ENCODE measurements around the gene ABHD11. TPM values are rescaled to one million over a fixed set of nuclear protein-coding genes. Genes with fewer than 3 reads are reported as not detected.
A peak's percentile ranks its signal among the peaks of the same experiment; 100 is the strongest.

Gene ABHD11
- total RNA-seq, 2 donors from 2014 or later, result 2.5 to 16.9 TPM

GRCh38 chr7:73742753-73743641 lies 4.4 kb upstream of the ABHD11 start:
- Histone ChIP-seq H3K36me3 (no peaks in the 10 kb centered on the region), H3K27me3 (replicated peaks; ENCODE audit: insufficient read depth) (no peaks in the 10 kb centered on the region), H3K9me3 (no peaks in the 10 kb centered on the region), H3K4me3 (no peak overlapping the region), H3K4me1 (ENCODE audit: control insufficient read depth in 1 of 2, low read depth in 2 of 2) (peaks cover 0 to 15% of the 10 kb centered on the region in 2 donors), H3K27ac (no peak overlapping the region)
- TF ChIP-seq, protein P1, sequence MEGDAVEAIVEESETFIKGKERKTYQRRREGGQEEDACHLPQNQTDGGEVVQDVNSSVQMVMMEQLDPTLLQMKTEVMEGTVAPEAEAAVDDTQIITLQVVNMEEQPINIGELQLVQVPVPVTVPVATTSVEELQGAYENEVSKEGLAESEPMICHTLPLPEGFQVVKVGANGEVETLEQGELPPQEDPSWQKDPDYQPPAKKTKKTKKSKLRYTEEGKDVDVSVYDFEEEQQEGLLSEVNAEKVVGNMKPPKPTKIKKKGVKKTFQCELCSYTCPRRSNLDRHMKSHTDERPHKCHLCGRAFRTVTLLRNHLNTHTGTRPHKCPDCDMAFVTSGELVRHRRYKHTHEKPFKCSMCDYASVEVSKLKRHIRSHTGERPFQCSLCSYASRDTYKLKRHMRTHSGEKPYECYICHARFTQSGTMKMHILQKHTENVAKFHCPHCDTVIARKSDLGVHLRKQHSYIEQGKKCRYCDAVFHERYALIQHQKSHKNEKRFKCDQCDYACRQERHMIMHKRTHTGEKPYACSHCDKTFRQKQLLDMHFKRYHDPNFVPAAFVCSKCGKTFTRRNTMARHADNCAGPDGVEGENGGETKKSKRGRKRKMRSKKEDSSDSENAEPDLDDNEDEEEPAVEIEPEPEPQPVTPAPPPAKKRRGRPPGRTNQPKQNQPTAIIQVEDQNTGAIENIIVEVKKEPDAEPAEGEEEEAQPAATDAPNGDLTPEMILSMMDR (IDR thresholded peaks at IDR 0.05), result no peak
- DNase-seq (ENCODE audit: low spot score) (no peak), ATAC-seq (ENCODE audit: insufficient number of reproducible peaks, low FRiP score, low read depth) (no peak)

GRCh38 chr7:73742338-73742752 lies 3.7 kb upstream of the ABHD11 start:
- Histone ChIP-seq H3K27ac (no peak overlapping the region), H3K4me1 (ENCODE audit: control insufficient read depth in 1 of 2, low read depth in 2 of 2) (peaks cover 5 to 22% of the 10 kb centered on the region in 2 donors), H3K9me3 (no peaks in the 10 kb centered on the region), H3K36me3 (no peaks in the 10 kb centered on the region), H3K4me3 (no peak overlapping the region), H3K27me3 (replicated peaks; ENCODE audit: insufficient read depth) (no peaks in the 10 kb centered on the region)
- no peak for DNase-seq (ENCODE audit: low spot score)
- TF ChIP-seq, protein P1 (IDR thresholded peaks at IDR 0.05), result no peak
- no peak for ATAC-seq (ENCODE audit: insufficient number of reproducible peaks, low FRiP score, low read depth)

DNA sequence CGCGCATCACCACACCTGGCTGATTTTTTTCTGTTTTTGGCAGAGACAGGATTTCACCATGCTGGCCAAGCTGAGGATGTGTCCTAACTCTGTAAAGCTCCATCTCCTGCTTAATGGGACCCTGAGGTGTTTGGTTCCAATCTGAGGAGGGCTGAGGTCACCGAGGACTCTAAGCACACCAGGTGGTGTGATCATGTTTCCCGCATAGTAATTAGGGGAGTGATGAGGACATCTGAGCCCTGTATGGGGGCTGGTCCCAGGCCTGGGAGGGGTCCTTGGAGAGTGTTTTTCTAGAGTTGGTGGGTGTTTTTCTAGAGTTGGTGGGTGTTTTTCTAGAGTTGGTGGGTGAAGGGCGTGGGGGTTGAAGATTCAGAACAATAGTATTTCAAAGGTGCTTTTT lies 3.0 kb upstream of the ABHD11 start:
- Histone ChIP-seq H3K36me3 (no peaks in the 10 kb centered on the region), H3K27ac (no peak overlapping the region), H3K4me1 (ENCODE audit: control insufficient read depth in 1 of 2, low read depth in 2 of 2) (peaks cover 5 to 20% of the 10 kb centered on the region in 2 donors), H3K4me3 (no peak overlapping the region), H3K9me3 (no peaks in the 10 kb centered on the region), H3K27me3 (replicated peaks; ENCODE audit: insufficient read depth) (no peaks in the 10 kb centered on the region)
- DNase-seq (ENCODE audit: low spot score) (no peak), ATAC-seq (ENCODE audit: insufficient number of reproducible peaks, low FRiP score, low read depth) (no peak)
- TF ChIP-seq, protein P1 (IDR thresholded peaks at IDR 0.05), result no peak

DNA sequence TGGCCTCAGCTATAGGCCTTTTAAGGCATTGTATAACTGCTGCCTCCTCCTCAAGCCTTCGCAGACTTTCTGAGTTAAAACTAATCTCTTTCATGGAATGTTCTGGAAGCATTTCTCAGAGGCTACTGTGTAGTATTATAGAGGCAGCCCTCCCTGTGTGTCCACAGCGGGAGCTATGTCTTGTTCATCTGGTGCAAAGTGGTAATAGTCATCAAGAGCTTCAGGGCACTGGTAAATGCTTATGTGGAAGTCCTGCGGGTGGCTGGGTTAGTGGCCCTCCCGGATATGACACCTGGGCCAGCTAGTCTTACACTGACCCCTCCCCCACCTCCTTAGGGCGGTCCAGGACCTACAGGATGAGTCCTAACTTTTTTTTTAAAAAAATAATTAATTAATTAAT lies 2.2 kb upstream of the ABHD11 start:
- TF ChIP-seq, protein P1 (IDR thresholded peaks at IDR 0.05), result no peak
- no peak overlapping the region for H3K4me3 ChIP-seq

DNA sequence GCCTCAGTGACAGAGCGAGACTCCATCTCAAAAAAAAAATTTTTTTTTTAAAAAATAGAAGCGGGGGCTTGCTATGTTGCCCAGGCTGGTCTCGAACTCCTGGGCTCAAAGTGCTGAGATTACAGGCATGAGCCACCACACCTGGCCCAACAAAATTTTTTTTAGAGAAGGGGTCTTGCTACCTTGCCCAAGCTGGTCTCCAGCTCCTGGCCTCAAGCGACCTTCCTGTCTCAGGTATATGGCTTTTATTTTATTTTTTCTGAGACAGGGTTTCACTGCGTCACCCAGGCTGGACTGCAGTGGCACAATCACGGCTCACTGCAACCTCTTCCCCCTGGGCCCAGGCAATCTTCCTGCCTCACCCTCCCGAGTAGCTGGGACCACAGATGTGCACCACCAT lies 1.6 kb upstream of the ABHD11 start:
- Histone ChIP-seq H3K4me3 (no peak overlapping the region), H3K27ac (peak overlapping the region in 1 of 2 donors; percentile 87), H3K9me3 (no peaks in the 10 kb centered on the region), H3K27me3 (replicated peaks; ENCODE audit: insufficient read depth) (no peaks in the 10 kb centered on the region), H3K36me3 (peaks cover 6% of the 10 kb centered on the region), H3K4me1 (ENCODE audit: control insufficient read depth in 1 of 2, low read depth in 2 of 2) (peaks cover 5 to 16% of the 10 kb centered on the region in 2 donors)
- ATAC-seq (ENCODE audit: insufficient number of reproducible peaks, low FRiP score, low read depth), result no peak
- TF ChIP-seq, protein P1 (IDR thresholded peaks at IDR 0.05), result no peak
- no peak for DNase-seq (ENCODE audit: low spot score)

More for the DNA sequence above, 2.2 kb upstream of the ABHD11 start:
- Histone ChIP-seq H3K9me3 (no peaks in the 10 kb centered on the region), H3K27ac (no peak overlapping the region), H3K4me1 (ENCODE audit: control insufficient read depth in 1 of 2, low read depth in 2 of 2) (peaks cover 5 to 16% of the 10 kb centered on the region in 2 donors), H3K36me3 (peaks cover 4% of the 10 kb centered on the region), H3K27me3 (replicated peaks; ENCODE audit: insufficient read depth) (no peaks in the 10 kb centered on the region)
- no peak for ATAC-seq (ENCODE audit: insufficient number of reproducible peaks, low FRiP score, low read depth)
- no peak for DNase-seq (ENCODE audit: low spot score)

Data from thoracic aorta (tissue), 2 donors.